Gastroesophageal sphincter (tissue), 4 donors: Measurements from ENCODE around the gene DUSP9. TPM values are rescaled to one million over a fixed set of nuclear protein-coding genes. Genes with fewer than 3 reads are reported as not detected.

ENCODE experiments used
- ATAC-seq: fragments of 150-250 bp; one replicate; pipeline ENCODE4 v1.9.1; 2016; ENCODE audit warnings: mild to moderate bottlenecking, moderate library complexity
- H3K27ac ChIP-seq, 4 donors: fragments of 200-600 bp; sonication (generic) in 3 of 4; 1 replicate in 3 of 4; 2 replicates in 1 of 4; pipeline ENCODE4 v1.5.1; 2016 to 2019
- H3K27me3 ChIP-seq: fragments of 200-600 bp; sonication (generic); one replicate; pipeline ENCODE4 v1.5.1; 2019
- H3K36me3 ChIP-seq, 2 donors: fragments of 200-600 bp; sonication (generic); one replicate each; pipeline ENCODE4 v1.5.1; 2019; ENCODE audit warnings: control low read depth in 1 of 2
- H3K4me1 ChIP-seq, 3 donors: fragments of 200-600 bp; sonication (generic); 1 replicate in 2 of 3; 2 replicates in 1 of 3; pipeline ENCODE4 v1.5.1; 2016 to 2019; ENCODE audit warnings: control low read depth in 2 of 3
- H3K4me3 ChIP-seq, 2 donors: fragments of 200-600 bp; sonication (generic); one replicate each; pipeline ENCODE4 v1.5.1; 2019; ENCODE audit warnings: mild to moderate bottlenecking in 1 of 2, moderate library complexity in 1 of 2
- H3K9me3 ChIP-seq, 3 donors: fragments of 200-600 bp; sonication (generic); one replicate each; pipeline ENCODE4 v1.5.1; 2017 to 2019; ENCODE audit warnings: control low read depth in 2 of 3
- CTCF ChIP-seq, 4 experiments: fragments of 200-600 bp in 2 of 4; fragments of 450-650 bp in 2 of 4; sonication (generic) in 1 of 4; IDR thresholded peaks; one replicate each; pipeline ENCODE4 v1.5.1; 2017 to 2019; ENCODE audit warnings: antibody characterized with exemption in 4 of 4, mild to moderate bottlenecking in 2 of 4, moderate library complexity in 2 of 4
- EP300 ChIP-seq: sonication (generic); formaldehyde crosslinking; IDR thresholded peaks from one replicate; pipeline ENCODE4 v1.6.1; 2017; ENCODE audit warnings: antibody characterized with exemption, mild to moderate bottlenecking
- POLR2A ChIP-seq, 2 donors: fragments of 450-650 bp; IDR thresholded peaks; one replicate each; pipeline ENCODE4 v1.6.1; 2017; ENCODE audit warnings: antibody characterized with exemption in 2 of 2, mild to moderate bottlenecking in 2 of 2, moderate library complexity in 1 of 2
- POLR2AphosphoS5 ChIP-seq: sonication (generic); formaldehyde crosslinking; IDR thresholded peaks from one replicate; pipeline ENCODE4 v1.6.1; 2017; ENCODE audit warnings: antibody characterized with exemption
- WGBS, 2 donors: methylation state at CpG; one replicate each; pipeline ENCODE4 v1.1.5; 2018; ENCODE audit warnings: low coverage in 1 of 2; 5-methylcytosine and 5-hydroxymethylcytosine counted together
- total RNA-seq, 4 donors: library from RNA; depleted of rRNA; stranded (reverse); fragments of >200 nt; gene quantifications; one replicate each; pipeline ENCODE4 v1.1.0, GENCODE V29; 2016

DUSP9 gene
- total RNA-seq, 4 donors from 2014 or later = not detected

DNA sequence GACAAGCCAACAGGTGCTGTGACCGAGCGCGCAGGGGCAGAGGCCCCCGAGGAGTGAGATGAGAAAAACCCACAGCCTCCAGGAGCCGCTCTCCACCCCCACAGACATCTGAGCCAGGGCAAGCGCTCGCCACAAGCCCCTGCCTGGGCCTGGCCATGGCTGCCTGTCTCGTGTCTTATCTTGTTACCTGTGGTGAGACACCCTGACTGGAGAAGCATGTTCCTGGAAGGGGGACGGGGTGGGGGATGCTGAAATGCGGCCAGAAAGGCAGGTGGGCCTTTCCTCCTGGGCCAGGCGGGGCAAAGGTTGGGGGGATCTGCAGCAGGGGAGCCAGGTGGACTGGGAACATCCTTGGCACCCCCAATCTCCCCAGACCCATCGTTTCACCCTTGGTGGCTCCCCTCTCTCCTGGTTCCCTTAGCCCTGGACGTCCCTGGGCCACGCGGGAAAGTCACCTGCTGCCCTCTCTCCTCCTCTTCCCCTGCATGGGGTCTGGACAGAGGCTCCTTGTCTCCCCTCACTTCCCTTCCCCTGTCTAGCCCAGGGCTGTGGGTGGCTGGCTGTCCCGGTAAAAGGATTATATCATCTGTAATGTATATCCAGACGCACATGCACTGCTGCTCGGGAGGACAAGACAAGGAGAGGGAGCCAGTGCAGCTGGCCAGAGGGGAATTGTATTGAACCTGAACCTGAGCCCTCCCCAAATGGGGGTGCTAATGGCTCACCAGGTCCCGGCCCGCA, 8.4 kb upstream of the DUSP9 start:
- H3K36me3 ChIP-seq = no peaks in the 10 kb centered on the region
- TF ChIP-seq EP300 (no peak), POLR2A (IDR thresholded peaks at IDR 0.05) (no peak), CTCF (IDR thresholded peaks at IDR 0.05) (no peak), POLR2AphosphoS5 (no peak)
- no peak for ATAC-seq
- 94% methylated on average over 6 of the region's 20 CpGs; no CpG with 5 or more reads in 1 of the 2 donors for WGBS, 2 donors
- peaks cover 31% of the 10 kb centered on the region for H3K27me3 ChIP-seq
- no peaks in the 10 kb centered on the region for H3K9me3 ChIP-seq
- no peak overlapping the region for H3K4me3 ChIP-seq
- H3K27ac ChIP-seq = no peak overlapping the region
- H3K4me1 ChIP-seq = peaks cover 0 to 20% (median 7%) of the 10 kb centered on the region in 3 donors

GRCh38 chrX:153639177-153640044, 7.6 kb upstream of the DUSP9 start:
- WGBS, 2 donors = 80% methylated on average over 14 of the region's 28 CpGs; no CpG with 5 or more reads in 1 of the 2 donors

GRCh38 chrX:153640045-153640686, 6.8 kb upstream of the DUSP9 start:
- no peak for ATAC-seq

More at GRCh38 chrX:153639177-153640044, 7.6 kb upstream of the DUSP9 start:
- Histone ChIP-seq H3K36me3 (no peaks in the 10 kb centered on the region), H3K4me1 (peaks cover 0 to 26% (median 10%) of the 10 kb centered on the region in 3 donors), H3K4me3 (no peak overlapping the region), H3K27me3 (peaks cover 36% of the 10 kb centered on the region), H3K27ac (no peak overlapping the region), H3K9me3 (no peaks in the 10 kb centered on the region)
- no peak for ATAC-seq
- TF ChIP-seq POLR2AphosphoS5 (no peak), EP300 (no peak), POLR2A (IDR thresholded peaks at IDR 0.05) (no peak), CTCF (IDR thresholded peaks at IDR 0.05) (no peak)

More at GRCh38 chrX:153640045-153640686, 6.8 kb upstream of the DUSP9 start:
- no peaks in the 10 kb centered on the region for H3K36me3 ChIP-seq
- TF ChIP-seq POLR2A (IDR thresholded peaks at IDR 0.05) = no peak
- TF ChIP-seq EP300 = no peak
- TF ChIP-seq CTCF (IDR thresholded peaks at IDR 0.05) = no peak
- TF ChIP-seq POLR2AphosphoS5 = no peak
- peaks cover 43% of the 10 kb centered on the region for H3K27me3 ChIP-seq
- WGBS, 2 donors = no CpG with 5 or more reads among the region's 23 CpGs
- H3K4me3 ChIP-seq = no peak overlapping the region
- H3K27ac ChIP-seq = no peak overlapping the region
- H3K4me1 ChIP-seq = peaks cover 0 to 29% (median 10%) of the 10 kb centered on the region in 3 donors
- no peaks in the 10 kb centered on the region for H3K9me3 ChIP-seq
